Activated CD8-positive, alpha-beta memory T cell treated with anti-CD3 and anti-CD28 coated beads for 36 hours (primary cell): ENCODE data around the gene DEGS2. TPM values are rescaled to one million over a fixed set of nuclear protein-coding genes. Genes with fewer than 3 reads are reported as not detected.
"Not testable (repeated sequence)": the region's sequence is repeated elsewhere in the genome, so short reads cannot be mapped to it uniquely, and the experiment has no call there.

ENCODE experiments used
- CTCF ChIA-PET: fragments of 350-600 bp; sonication (Branson Sonifier 250); formaldehyde crosslinking; loops from one replicate; lab custom pipeline; 2021; ENCODE audit warnings: antibody characterized with exemption; lab: Charles Lee
- POLR2A ChIA-PET: fragments of 350-600 bp; sonication (Branson Sonifier 250); formaldehyde crosslinking; loops from one replicate; lab custom pipeline; 2021; ENCODE audit warnings: antibody characterized with exemption; lab: Charles Lee
- total RNA-seq, 2 experiments: library from RNA; stranded (reverse); gene quantifications; one replicate each; pipeline ENCODE4 v1.2.3, GENCODE V29; 2021

Gene DEGS2
- total RNA-seq = 1 to 10 TPM in 1 of 2 experiments, under 1 TPM in 1; 0.23 to 1.3 TPM

- POLR2A ChIA-PET = interaction anchor here (0.6 kb wide), 1 partner anchor 56 kb away, joined by 3 read pairs; no protein-coding TSS in a partner anchor
- CTCF ChIA-PET = interaction anchor here (0.9 to 1.1 kb wide), 2 partner anchors 33 to 52 kb away, joined by 3 read pairs; no protein-coding TSS in a partner anchor
Measured at GRCh38 chr14:100159094-100159864, at the start of gene DEGS2. Gene DEGS2, minus strand, starts transcription at chr14:100159645. Its CDS starts 58 bp downstream, at chr14:100159587.

DNA sequence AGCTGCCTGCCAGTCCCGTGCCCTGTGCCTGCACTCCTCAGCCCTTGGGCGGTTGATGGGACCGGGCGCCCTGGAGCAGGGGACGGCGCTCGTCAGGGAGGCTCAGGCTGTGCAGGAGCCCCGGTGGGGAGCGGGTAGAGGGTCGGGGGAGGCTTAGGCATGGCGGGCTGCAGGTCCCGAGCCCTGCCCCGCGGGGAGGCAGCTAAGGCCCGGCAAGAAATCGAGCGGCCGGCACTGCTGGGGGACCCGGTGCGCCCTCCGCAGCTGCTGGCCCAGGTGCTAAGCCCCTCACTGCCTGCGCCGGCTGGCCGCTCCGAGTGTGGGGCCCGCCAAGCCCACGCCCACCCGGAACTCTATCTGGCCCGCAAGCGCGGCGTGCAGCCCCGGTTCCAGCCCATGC, 48.7 kb upstream of the DEGS2 start:
- POLR2A ChIA-PET = not testable (repeated sequence)
- CTCF ChIA-PET = interaction anchor here (1.0 kb wide), 1 partner anchor 15 kb away, joined by 3 read pairs; no protein-coding TSS in a partner anchor

- POLR2A ChIA-PET = not testable (repeated sequence)
- CTCF ChIA-PET = interaction anchor here (1.0 kb wide), 1 partner anchor 14 kb away, joined by 3 read pairs; no protein-coding TSS in a partner anchor
Measured at GRCh38 chr14:100207588-100207987, 48.1 kb upstream of the DEGS2 start.

GRCh38 chr14:100204835-100205167, 45.4 kb upstream of the DEGS2 start:
- CTCF ChIA-PET = interaction anchor here (1.3 to 1.7 kb wide), 2 partner anchors 8 to 12 kb away, joined by 5 to 6 read pairs; no protein-coding TSS in a partner anchor

DNA sequence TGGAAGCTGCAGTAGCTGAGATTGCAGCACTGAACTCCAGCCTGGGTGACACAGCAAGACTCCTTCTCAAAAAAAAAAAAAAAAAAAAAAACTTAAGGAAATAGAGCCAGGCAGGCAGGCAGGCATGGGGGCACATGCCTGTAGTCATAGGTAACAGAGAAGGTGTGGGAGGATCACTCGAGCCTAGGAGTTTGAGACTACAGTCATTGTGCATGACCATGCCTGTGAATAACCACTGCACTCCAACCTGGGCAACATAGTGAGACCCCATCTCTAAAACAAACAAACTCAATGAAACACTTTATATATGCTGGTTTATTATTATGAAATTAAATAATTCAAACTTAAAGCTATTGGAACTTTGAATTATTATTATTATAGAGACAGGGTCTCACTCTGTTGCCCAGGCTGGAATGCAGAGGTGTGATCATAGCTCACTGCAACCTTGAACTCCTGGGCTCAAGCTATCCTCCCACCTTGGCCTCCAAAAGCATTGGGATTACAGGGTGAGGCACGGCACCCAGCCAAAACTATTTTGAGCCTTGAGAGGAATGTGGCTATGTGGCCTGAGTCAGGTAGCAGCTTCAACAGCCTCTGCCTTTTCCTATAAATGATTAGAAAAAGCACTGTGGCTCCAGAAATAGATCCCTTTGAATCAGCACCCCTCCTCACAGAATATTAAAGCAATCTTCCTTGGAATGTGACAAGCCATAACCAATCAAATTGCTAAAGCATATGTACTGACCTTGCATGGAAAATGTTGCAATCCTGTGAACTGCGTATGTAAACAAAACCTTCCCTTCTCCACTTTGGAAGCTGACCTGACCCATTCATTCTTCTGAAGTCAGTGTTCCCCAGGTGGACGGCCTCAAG, 44.8 kb upstream of the DEGS2 start:
- POLR2A ChIA-PET = no interaction called here
- CTCF ChIA-PET = interaction anchor here (0.7 to 1.7 kb wide), 5 partner anchors 8 to 82 kb away, joined by 3 to 7 read pairs (median 5); no protein-coding TSS in a partner anchor

More at GRCh38 chr14:100204835-100205167, 45.4 kb upstream of the DEGS2 start:
- POLR2A ChIA-PET = not testable (repeated sequence)

DNA sequence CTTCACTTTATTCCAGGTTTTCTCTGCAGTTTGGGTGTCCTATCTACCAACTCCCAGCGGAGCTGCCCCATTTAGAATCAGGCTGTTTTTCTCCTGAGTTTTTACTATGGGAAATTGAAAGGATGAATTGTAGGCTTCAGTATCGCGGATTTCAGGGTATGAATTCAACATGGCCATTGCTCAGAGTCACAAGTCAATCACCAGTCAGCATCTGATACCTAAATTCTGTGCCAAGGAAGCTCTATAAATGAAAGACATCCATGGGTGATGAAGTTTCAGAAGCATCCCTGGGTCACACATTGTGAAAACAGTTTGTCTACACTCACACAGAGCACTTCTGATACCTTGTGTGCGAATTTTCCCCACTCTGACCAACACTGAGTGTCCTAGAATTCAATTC, 43.7 kb upstream of the DEGS2 start:
- POLR2A ChIA-PET = no interaction called here
- CTCF ChIA-PET = interaction anchor here (0.7 to 1.7 kb wide), 5 partner anchors 9 to 83 kb away, joined by 3 to 7 read pairs (median 3); no protein-coding TSS in a partner anchor

DNA sequence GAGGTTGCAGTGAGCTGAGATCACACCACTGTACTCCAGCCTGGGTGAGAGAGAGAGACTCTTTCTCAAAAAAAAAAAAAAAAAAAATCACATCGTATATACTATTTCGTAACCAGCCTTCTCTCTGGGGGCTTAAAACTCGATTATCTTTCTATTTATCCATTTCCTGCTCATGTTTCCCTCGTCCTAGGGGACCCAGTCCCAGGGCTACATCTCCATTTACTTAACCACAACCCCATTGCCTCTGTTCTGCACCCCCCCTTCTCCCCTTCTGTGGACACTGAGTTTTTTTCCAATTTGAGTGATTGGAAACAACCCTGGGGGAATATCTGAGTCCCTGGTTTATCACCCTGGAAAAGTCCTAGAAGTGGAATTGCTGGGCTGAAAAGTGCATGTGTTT, 43.3 kb upstream of the DEGS2 start:
- ChIA-PET CTCF (interaction anchor here (1.3 to 1.5 kb wide), 3 partner anchors 9 to 47 kb away, joined by 3 to 7 read pairs (median 3); no protein-coding TSS in a partner anchor), POLR2A (no interaction called here)

GRCh38 chr14:100201701-100202100, 42.3 kb upstream of the DEGS2 start:
- ChIA-PET POLR2A (interaction anchor here (1.0 kb wide), 1 partner anchor 8 kb away, joined by 3 read pairs; no protein-coding TSS in a partner anchor), CTCF (interaction anchor here (0.7 to 1.3 kb wide), 5 partner anchors 20 to 329 kb away, joined by 3 to 4 read pairs (median 3); no protein-coding TSS in a partner anchor)

- CTCF ChIA-PET = no interaction called here
- POLR2A ChIA-PET = interaction anchor here (0.7 kb wide), 1 partner anchor 109 kb away, joined by 3 read pairs; no protein-coding TSS in a partner anchor
Measured at GRCh38 chr14:100200311-100200710, 40.9 kb upstream of the DEGS2 start.

DNA sequence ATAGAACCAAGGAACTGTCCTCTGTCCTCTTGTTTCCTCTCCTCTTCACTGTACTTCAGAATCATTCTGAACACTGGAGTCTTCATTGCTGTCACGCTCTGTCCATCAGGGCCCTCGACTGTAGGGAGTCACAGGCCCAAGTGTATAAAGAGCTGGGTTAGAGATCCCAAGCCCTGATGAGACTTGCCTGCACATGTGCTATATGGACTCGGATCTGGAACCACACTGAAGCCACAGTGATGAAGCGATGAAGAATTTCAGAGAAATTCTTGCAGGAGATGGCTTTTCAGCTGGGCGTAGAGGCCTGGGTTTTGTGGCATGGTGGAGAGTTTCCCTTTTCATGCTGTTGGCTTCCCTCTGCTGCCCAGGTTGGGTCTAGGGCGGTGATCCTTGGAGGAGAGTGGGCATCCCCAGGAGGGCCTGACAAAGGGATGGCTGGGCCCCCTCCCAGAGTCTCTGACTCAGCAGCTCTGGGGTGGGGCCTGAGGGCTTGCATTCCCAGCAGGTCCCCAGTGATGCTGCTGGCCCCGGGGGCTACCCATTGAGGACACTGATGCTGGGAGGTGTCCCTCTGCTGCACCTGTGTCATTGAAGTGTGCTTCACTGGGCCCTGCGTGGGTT, 39.9 kb upstream of the DEGS2 start:
- CTCF ChIA-PET = interaction anchor here (0.6 to 0.8 kb wide), 3 partner anchors 15 to 253 kb away, joined by 3 to 7 read pairs (median 3); no protein-coding TSS in a partner anchor
- POLR2A ChIA-PET = interaction anchor here (0.7 kb wide), 2 partner anchors 108 to 126 kb away, joined by 3 to 4 read pairs; no protein-coding TSS in a partner anchor

GRCh38 chr14:100193417-100194357, 34.2 kb upstream of the DEGS2 start:
- ChIA-PET POLR2A (interaction anchor here (0.6 to 2.2 kb wide), 8 partner anchors 8 to 222 kb away, joined by 3 to 7 read pairs (median 4); no protein-coding TSS in a partner anchor), CTCF (interaction anchor here (0.6 to 3.2 kb wide), 38 partner anchors 9 to 228 kb away, joined by 3 to 20 read pairs (median 4); partner anchors contain the start of genes DEGS2 and YY1)

DNA sequence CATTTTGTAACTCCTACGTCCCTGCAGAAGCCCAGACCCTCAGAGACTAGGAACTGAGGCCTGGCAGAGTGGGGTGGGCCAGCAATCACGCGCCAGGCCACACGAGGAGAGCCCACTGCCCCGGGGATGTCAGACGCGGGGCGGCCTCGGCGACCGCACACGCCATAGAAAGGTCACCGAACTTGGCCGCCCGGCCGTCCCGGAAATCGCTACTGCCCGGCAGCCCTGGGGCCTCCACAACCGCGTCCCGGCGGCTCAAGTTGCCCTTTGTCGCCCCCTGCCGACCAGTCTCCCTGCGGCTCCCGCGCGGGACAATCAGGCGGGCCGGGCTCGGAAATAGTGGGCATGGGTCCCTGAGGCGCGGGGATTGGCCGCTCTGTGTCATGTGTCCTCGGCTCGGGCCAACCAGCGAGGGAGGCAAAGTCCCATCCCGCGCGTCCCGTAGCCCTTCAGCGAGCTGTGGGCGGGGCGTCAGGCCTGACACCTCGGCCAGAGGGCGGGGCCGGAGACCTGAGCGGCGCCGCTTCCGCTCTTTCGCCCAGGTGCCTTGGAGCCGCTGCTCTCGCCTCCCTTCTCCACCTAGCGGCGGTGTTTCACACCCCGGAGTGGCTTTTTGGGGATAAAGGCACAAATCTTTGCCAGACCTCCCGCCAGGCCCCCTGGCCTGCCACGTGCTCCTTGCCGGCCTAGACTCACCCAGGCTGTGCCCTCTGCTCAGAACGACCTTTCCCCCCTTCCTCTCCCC, 33.4 kb upstream of the DEGS2 start:
- CTCF ChIA-PET = interaction anchor here (0.6 to 3.2 kb wide), 40 partner anchors 9 to 227 kb away, joined by 3 to 20 read pairs (median 4); partner anchors contain the start of genes DEGS2 and YY1
- POLR2A ChIA-PET = interaction anchor here (0.6 to 2.2 kb wide), 8 partner anchors 20 to 516 kb away, joined by 3 to 7 read pairs (median 4); no protein-coding TSS in a partner anchor

- ChIA-PET POLR2A (interaction anchor here (0.7 to 2.2 kb wide), 7 partner anchors 21 to 515 kb away, joined by 3 to 7 read pairs (median 5); no protein-coding TSS in a partner anchor), CTCF (interaction anchor here (0.7 to 3.2 kb wide), 32 partner anchors 8 to 227 kb away, joined by 3 to 20 read pairs (median 5); partner anchors contain the start of genes DEGS2 and YY1)
Measured at GRCh38 chr14:100192250-100192671, 32.8 kb upstream of the DEGS2 start.

DNA sequence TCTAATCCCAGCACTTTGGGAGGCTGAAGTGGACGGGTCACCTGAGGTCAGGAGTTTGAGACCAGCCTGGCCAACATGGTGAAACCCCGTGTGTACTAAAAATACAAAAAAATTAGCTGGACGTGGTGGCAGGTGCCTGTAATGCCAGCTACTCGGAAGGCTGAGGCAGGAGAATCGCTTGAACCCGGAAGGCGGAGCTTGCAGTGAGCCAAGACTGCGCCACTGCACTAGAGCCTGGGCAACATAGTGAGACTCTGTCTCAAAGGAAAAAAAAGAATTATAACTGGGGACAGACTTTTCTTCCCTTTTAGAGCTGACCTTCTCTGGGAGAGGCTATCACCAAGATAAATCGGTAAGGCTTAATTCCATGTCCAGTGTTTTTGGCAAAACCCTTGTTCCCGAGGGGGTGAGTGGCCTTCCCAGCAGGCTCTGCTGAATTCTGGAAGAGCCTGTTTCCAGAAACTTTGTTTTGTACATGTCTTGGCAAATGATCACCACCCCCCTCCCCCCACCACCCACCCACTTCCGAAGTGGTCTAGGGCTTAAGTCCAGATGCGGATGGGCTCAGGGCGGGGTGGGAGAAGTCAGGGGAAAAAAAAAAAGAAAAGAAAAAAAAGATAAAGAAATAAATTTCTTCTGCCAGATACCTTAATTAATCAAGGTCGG, 32.3 kb upstream of the DEGS2 start:
- CTCF ChIA-PET = interaction anchor here (0.8 to 3.2 kb wide), 12 partner anchors 13 to 226 kb away, joined by 3 to 20 read pairs (median 4); partner anchors contain the start of gene DEGS2
- POLR2A ChIA-PET = interaction anchor here (0.7 to 2.2 kb wide), 4 partner anchors 21 to 514 kb away, joined by 3 to 7 read pairs (median 4); no protein-coding TSS in a partner anchor

DNA sequence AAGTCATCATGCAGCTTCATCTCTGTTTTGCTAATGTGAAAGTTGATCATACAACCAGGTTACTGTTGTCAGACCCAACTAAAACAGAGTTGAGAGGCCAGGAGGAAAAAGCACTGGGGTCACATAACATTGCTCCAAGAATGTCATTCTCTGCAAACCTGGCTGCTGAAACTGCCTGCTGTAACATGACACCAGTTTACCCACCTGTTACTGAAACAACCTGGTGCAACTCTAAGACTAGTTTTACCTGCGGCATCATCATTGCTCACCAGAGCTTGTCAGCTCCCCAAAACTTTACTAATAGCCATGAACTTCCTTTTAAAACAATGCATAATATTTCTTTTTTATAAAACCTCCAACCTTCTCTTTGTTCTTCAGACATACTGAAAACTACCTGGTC, 30.7 kb upstream of the DEGS2 start:
- ChIA-PET POLR2A (no interaction called here), CTCF (interaction anchor here (0.7 kb wide), 1 partner anchor 113 kb away, joined by 3 read pairs; no protein-coding TSS in a partner anchor)
